GM18517 (cell line): ENCODE measurements around the gene RBM18.

Source experiments
- ATAC-seq: cut with Tn5 transposase; IDR thresholded peaks from one replicate; pipeline ENCODE4 v1.9.1; 2021; ENCODE audit warnings: mild to moderate bottlenecking, moderate library complexity; ENCODE audit not compliant: unreplicated experiment

Gene RBM18

DNA sequence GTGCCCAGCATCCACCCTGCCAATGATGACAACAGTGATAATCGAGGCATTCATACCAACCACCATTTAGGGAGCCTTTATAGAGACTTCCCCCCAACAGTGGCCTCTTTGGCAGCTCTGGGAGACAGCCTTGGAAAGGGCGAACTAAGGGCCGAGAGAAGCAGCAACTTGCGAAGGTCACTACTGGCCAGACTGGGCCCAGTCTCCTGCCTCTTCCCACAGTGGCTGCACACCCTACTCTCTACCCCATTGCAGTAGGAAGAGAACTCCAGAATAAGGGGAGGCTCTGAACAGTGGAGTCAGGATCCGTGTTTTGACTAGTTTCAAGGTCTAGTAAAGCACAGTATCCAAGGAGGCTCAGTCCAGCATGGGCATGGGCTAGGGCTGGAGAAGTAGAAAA lies 41.2 kb downstream of the RBM18 start:
- ATAC-seq, result no peak

DNA sequence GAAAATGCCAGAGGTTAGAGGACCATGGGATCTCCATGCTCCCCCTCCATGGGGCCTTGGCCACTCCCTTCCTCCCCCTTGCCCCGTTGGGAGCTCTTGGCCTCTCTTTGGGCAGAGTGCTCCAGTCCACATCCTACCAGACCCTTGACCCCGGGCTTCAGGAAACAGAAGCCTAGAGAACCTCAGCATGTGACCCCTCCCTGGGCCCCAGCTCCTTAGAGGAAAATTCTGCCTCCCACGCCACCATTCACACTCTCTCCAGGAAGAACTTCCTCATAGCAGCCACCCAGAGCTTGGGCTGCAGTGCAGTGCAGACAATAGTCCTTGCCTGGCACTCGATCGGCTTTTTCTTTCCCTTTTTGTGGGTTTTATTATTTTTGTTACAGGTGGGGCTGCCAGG lies 41.8 kb downstream of the RBM18 start:
- no peak for ATAC-seq

DNA sequence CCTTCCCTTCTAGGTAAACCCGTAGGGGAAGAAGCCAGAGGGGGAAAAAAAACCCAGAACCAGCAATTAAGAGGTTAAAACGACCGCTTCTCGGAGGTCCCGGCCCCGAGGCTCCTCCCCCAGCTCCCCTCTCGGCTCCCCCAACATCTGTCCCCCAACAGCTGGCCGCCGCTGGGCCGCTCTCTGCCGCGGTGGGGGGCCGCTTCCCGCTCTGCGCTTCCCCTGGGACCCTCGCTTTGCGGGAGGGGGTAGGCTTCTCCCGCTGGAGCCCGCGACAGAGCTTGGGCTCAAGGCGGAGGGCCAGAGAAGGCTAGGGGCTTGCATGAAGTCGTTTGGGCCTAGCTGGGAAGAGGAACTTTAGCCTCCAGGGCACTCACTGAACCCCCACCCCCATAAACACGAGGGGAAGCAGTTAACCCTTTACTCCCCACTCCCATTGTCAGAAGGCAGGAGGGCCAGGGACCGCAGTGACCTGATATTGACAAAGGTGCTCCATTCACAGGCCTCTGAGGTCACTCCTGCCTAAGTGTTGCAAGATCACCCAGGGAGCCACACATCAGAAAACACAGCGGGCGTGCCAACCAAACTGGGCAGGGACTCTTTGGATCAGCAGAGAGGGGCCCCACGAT lies 43.3 kb downstream of the RBM18 start:
- no peak for ATAC-seq

DNA sequence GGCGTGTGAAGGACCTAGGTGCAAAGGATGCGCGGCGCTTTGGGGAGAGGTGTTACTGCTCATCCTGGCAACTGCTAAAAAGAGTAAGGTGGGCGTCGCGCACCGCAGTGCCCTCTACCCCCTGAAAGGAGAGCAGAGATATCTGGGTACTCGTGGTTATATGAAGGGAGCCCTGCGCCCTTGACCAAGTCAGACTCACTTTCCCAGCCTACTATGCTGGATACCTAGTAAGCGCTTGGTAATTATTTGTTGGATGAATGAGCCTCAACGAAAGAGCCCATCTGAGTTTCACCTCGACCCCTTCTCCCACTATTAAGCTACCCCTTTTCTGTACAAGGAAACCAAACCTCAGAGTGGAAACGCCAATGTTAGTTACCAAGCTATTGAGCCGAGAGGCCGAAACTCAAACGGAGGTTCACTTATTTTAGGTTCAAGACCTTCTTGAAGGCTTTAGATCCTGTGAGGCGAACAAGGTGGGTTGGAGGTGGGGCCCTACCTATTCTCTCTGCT lies 43.9 kb downstream of the RBM18 start:
- ATAC-seq, result no peak

DNA sequence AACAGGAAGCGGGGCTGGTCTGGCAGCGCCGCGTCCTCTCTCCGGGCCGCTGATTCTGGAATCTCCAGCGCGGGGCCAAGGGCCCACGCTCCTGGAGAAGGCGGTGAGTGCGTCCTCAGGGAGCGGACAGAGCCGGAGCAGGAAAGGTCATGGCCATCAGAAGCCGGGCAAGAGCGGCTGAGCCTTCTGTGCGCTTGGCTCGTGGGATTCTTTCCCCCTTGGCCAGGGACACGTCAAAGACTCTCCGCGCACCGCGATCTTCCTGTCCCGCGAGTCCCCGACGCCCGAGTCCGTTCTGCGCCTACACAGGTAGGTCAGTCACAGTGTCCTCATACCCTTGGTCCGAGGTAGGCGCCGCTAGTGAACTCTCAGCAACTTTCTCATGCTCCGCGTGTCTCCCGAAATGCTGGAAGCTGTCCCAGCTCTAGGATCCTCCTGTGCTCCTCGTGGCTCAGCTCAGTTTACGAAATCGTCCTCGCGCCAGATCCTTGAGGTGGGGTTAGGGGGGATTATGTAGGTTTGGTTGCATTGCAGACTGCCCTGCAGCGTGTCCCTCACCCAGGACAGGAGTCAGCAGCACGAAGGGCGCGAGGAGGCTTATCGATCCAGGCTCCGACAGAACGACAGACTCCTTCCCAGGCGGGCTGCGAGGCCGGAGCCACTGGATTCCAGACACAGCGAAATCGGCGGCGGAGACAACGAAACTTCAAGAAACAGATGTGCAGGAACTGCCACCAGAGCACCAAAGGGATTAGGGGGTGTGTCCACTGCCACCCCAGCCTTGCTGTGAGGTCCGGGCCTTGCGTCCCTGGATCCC lies 44.6 kb downstream of the RBM18 start:
- ATAC-seq, result no peak

DNA sequence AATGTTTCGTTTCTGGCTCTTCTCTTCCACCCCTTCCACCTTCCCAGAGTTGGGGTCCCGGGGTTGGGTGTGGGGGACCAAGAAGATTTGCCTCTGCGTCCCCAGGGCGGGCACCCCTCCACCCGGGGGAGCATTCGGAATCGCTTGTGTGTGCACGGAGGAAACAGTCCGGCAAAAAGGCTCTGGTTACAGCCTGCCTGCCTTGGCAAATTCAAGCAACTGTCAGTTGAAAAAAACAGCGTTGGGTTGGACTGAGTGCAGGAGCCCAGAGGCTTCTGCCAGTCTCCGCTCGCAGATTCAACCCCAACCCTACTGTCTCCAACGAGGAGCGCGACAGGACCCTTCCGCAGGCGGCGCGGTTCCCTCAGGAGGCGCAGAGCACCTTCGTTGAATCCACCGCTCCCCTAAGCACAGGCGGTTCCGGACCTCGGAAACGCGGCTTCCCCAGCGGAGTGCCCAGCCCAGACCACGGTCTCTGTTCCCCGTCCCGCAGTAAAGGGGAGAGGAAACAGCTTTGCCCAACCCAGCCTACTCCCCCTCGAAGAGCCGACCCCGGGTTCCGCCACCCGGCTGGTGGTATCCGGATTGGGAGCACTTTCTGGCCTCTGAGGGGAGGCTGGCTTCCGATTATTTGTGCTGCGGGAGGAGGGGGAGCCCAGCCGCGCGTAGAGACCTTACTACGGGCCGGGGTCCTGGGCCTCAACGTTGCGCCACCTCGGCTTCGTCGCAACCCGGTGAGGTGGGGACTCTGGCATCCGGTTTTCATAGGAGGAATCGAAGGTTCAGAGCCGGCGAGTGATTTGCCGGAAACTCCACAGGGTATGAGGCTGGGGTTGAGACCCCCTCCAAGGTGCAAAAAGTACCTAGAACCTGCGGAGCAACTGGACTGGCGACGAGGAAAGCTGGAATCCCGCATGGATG lies 45.4 kb downstream of the RBM18 start:
- ATAC-seq, result no peak

DNA sequence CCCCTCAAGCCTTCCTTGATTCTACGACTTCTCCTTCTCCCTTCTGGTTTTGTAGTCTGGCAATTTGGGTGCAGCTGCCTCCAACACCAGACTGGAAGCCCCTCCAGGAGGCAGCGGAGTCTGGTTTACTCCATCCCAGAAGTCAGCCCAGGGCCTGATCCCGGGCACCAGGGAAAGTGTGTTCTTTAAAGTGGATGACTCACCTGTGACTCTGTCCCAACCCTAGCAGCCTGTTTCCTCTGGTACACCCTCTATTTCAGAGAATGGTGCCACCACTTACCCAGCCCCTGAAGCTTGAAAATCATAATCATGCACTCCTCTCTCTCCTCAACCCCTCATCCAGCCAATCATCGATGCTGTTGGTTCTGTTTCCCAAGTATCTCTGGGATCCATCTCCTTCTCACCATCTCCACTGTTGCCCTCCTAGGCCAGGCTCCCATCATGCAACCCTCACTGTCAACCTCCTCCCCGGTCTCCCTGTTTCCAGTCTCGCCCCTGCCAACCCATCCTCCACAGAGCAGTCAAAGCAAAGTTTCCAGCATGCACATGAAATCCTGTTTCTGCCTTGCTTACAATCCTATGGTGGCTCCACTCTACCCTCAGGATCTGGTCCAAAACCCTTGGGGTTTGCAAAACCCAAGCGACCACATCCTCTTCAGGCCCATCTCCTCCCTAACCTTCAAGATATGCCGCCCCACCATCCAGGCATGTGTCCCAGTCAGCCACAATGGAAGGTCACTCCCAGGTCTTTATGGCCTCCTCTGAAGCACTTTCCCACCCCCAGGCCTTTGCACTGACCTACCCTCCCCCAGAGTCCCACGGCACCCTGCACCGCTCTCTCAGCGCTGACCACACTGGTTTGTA lies 46.3 kb downstream of the RBM18 start:
- ATAC-seq, result no peak

DNA sequence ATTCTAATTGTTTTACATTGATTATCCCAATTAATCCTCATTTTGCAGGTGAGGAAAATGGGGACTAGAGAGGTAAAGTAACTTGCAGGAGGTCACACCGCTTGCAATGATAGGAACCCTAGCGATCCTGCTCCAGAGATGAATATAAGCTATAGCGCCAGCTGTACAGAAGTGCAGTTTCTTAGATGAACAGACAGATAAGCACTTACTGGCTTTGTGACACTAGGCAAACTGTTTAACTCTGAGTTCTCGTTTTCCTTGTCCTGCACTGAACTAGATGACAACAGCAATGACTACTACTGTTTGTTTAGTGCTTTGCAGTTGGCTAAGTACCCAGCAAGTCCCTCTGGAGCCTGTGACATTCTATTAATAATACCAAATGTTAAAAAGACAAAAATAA lies 47.0 kb downstream of the RBM18 start:
- ATAC-seq, result no peak

DNA sequence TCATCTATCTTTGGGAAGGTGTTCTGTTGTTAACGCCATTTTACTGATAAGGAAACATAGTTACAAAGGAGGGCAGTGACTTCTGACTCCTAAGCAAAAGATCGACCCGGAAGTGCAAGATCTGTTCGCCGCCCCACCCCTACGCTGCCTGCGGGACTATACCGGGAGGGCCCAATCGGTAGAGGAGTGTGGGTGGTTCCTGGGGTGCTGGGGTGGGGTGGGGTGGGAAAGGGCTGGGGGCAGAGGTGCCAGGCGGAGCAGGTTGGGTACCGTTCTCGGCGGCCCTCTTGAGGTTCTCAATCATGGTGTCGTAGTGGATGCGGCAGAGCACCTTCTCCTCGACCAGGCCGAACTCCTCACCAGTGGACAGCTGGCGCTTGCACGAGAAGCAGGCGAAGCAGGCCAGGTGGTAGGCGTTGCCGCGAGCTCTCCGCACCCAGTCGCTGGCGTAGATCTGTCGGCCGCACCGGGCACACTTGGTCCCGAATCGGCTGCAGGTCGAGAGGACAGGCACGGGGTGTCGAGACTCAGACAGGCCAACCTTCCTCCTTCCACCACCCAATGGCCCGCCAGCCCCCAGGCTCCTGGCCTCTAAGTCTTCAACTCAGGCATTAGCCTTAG lies 47.7 kb downstream of the RBM18 start:
- no peak for ATAC-seq

DNA sequence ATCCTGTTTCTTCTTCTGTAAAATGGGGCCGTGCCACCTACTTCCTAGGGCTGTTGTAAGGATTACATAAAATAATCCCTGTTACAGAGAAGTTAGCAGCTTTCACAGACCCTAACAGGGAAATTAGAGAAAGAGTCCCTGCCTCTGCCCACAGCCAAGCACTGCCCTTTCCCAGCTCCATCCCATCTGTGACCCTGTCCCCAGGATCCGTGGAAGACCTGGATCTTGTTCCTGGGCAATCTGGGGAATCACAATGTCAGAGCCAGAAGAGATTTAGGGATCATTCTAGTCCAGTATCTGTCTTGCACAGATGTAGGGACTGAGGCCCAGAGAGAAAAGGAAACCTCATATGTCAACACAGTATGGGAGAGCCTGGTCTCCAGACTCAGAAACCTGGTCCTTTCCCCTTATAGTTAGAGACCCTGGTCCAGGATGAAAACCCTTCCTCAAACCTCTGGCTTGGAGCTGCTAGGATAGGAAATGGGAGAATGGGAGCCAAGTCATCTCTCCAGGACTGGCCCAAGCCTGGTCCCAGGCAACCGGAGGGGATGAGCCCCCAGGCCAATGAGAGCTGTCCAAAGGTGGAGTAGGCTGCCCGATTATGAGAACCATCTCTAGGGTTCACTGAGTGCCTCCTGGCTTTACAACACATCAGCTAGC lies 48.4 kb downstream of the RBM18 start:
- no peak for ATAC-seq

DNA sequence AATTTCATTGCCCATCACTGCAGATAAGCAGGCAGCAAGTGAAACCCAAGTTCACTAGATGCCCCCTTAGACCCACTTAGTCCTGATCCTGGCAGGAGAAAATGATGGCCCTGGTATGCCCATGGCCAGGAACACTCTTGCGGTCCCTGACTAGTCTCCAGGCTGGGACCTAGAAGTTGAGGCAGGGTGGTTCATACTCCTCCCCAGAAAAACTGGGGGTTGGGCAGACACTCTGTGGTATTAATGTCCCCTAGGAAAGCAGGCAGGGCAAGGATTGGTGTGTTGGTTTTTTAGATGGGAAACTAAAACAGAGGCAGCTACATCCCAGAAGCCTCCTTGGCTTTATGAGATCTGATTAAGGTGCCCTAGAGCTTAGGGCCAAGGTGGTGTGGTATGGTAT lies 49.0 kb downstream of the RBM18 start:
- ATAC-seq, result no peak

DNA sequence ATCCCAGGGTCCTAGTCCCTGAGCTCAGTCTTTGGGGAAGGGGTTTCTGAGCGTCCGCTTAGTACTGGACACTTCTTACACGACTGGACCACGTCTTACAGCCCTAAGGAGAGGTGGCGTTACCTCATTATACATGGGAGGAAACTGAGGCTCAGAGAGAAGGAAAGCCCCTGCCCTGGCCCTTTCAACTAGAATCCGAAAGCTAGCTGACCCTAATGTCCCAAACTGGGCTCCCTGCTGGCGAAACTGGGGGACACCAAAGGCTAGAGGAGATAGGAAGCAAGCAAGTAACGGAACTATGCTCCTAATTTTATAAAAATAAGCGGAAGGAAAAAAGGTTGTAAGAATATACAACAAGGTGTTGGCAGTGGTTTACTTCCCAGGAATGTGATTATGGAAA lies 50.1 kb downstream of the RBM18 start:
- ATAC-seq, result no peak

DNA sequence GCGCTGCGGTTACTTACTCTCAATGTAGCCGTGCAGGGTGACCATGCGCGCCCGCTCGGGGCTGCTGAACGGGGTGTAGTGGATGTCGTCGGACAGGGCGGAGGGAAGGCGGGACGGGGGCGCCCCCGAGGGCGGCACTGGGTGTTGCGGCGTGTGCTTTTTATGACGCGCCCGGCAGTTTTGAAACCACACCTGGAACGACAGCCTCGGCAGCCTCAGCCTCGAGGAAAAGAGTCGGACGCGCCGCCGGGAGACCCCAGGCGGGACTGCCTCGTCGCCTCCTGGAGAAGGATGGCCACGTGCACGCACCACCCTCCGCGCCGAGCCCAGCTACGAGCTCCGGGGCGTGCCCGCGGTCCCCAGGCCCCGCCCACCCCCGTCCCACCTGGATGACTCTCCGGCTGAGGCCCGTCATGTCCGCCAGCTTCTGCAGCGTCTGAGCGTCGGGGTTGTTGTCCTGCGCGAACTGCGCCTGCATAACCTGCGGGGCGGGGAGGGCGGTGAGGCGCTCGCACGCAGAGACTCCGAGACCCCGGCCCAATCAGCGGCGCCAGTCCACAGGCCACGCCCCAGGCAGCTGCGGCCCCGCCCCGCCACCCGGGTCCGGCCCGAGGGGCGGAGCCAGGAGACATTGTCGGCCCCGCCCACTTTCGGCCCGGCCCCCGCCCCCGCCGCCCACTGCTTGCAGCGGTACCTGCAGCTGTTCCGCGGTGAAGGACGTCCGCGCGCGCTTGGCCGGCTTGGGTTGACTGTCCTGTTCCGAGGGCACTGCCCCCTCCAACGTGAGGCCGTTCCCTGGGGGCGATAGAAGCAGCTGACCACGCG lies 50.8 kb downstream of the RBM18 start:
- no peak for ATAC-seq

DNA sequence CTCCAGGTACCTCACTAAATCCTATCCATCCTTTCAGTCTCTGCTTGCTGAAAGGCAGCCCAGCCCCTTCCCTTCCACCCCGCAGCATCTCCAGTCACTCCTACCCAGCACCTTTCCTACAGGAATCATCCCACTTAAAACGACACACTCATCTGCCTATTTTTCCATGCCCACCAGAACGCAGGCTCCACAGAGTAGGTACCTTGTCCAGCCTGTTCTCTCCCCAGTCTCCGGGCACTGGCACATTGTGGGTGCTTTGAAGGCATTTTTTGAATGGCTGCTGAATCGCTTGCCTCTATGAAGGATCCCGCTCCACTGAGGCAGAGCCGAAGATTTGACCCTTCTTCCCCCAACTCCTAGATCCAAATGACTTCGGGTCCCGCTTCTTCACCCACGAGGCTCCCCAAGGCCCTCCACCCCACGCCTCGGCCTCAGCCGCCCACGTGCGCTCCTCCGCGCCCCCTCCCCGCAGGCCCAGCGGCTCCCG lies 51.5 kb downstream of the RBM18 start:
- ATAC-seq, result no peak

DNA sequence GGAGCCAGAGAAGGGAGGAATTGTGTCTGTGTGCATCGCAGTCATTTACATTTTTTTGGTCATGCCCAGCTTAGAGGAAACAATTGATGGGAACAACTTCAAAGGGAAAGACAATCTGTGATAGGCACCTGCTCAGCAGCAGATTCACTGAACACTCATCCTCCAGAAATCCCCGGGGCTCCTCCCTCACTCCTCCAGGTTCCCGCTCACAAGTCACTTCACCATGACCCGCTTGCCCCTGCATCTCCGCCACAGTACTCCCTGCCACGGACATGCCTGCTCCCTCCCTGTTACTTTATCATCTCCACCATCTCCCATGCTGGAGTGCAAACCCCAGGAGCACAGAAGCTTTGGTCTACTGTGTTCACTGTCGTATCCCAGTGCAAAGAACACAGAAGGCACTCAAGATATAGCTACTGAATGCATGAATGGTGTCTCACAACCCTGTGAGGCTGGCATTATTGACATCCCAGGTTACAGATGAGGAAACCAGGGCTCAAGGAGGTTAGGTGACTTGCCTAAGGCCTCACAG lies 52.1 kb downstream of the RBM18 start:
- no peak for ATAC-seq

DNA sequence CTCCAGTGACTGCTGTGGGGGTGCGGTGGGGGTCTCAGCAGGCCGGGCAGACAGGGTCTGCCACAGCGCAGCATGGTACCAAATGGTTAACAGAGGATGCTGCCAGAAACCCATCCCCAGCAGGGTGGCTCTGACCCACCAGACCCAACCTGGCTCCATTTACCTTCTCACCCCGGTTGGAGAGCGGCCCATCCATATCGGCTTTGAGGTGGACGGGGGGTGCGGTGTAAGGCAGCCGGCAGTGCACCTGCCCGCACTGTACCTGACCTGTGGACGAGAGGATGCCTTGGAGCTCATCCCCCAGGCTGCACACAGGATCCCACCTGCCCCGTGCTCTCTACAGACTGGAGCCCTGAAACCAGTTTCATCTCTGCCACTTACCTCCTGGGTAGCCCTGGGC lies 55.2 kb downstream of the RBM18 start:
- no peak for ATAC-seq

DNA sequence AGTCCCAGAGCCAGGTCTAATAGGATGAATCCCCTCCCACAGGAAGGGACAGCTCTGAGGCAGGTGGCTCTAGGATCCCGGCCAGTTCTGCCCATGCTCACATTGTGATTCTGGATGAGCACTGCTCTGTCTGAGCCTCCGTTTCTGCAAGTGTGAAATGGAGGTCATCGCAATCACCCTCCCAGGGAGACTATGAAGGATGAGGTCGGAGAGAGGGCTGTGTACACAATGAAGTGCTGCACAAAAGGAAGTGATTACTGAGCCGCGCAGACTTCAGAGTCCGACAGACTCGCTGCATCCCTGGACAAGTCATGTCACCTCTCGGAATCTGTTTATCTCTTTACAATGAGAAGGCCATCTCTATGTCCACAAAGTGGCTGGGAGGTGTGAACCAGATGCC lies 57.5 kb downstream of the RBM18 start:
- no peak for ATAC-seq
